Measurements from ENCODE around the gene D2HGDH. TPM values are rescaled to one million over a fixed set of nuclear protein-coding genes. Genes with fewer than 3 reads are reported as not detected.
A peak's percentile ranks its signal among the peaks of the same experiment; 100 is the strongest.

D2HGDH gene
- total RNA-seq, 1 experiment from 2014 or later, result 131 TPM

DNA sequence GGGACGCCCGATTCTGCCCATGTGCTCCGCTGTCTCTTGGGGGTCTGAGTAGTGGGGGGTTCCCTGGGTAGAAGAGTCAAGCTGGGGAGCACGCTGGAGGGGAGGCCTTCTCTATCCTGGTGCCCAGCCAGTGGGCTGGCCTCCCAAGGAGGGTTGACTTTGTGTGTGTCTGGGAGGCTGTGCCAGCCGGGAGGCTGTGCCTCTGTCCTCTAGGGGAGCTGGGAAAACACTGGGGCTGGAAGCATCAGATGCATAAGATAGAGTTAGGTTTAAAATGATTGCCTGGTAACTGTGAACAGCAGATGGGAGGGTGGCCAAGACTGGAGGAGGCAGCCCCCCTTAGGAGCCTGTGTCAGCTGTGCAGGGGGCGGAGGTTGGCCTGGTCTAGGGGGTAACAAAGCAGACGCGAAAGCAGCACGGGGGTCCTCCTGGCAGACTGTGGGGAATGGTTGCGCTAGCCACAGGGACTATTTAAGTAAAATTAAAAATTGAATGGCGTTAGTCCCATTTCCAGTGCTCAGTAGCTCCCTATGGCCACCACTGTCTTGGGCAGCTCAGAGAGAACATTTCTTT, 31.3 kb upstream of the D2HGDH start:
- peaks cover 20% of the 10 kb centered on the region for H3K36me3 ChIP-seq (ENCODE audit: low read depth)
- peaks cover 8% of the 10 kb centered on the region for H3K9me3 ChIP-seq (ENCODE audit: insufficient read depth, low read depth)
- H3K4me3 ChIP-seq, result peak overlapping the region; percentile 99
- H3F3A ChIP-seq (ENCODE audit: insufficient read depth, low read depth), result peaks cover 31% of the 10 kb centered on the region
- peaks cover 15% of the 10 kb centered on the region for H4K20me1 ChIP-seq (ENCODE audit: insufficient read depth)
- peak overlapping the region; percentile 56 for H2AFZ ChIP-seq
- H3K27ac ChIP-seq, result 0 out of 2 replicates have a peak overlapping the region, but pooled peaks have one; percentile 10
- POLR2A ChIA-PET (ENCODE audit: unreplicated experiment), result interaction anchor here (0.5 kb wide), 1 partner anchor 1269 kb away, joined by 4 read pairs; no protein-coding TSS in a partner anchor
- CTCF ChIA-PET, result interaction anchor here (0.7 kb wide), 1 partner anchor 61 kb away, joined by 3 read pairs; no protein-coding TSS in a partner anchor
- peaks cover 18% of the 10 kb centered on the region for H3K4me1 ChIP-seq (replicated peaks; ENCODE audit: insufficient read depth)
- no peak for DNase-seq
- H3K79me2 ChIP-seq (ENCODE audit: low read depth), result peaks cover 31% of the 10 kb centered on the region
- no peaks in the 10 kb centered on the region for H3K9me2 ChIP-seq (ENCODE audit: insufficient read depth)
- no peaks in the 10 kb centered on the region for H3K27me3 ChIP-seq (ENCODE audit: insufficient read depth, low read depth)
- intact Hi-C loops (cut with micrococcal nuclease; ENCODE audit: unreplicated experiment), result loop anchor here (10.0 kb wide), 2 partner anchors 158 to 348 kb away; partner anchors contain the start of gene FARP2
- peak overlapping the region; percentile 100 for H3K4me2 ChIP-seq
- no TSS peak for BruUV-seq (replicated peaks)
- TF ChIP-seq, protein P1, sequence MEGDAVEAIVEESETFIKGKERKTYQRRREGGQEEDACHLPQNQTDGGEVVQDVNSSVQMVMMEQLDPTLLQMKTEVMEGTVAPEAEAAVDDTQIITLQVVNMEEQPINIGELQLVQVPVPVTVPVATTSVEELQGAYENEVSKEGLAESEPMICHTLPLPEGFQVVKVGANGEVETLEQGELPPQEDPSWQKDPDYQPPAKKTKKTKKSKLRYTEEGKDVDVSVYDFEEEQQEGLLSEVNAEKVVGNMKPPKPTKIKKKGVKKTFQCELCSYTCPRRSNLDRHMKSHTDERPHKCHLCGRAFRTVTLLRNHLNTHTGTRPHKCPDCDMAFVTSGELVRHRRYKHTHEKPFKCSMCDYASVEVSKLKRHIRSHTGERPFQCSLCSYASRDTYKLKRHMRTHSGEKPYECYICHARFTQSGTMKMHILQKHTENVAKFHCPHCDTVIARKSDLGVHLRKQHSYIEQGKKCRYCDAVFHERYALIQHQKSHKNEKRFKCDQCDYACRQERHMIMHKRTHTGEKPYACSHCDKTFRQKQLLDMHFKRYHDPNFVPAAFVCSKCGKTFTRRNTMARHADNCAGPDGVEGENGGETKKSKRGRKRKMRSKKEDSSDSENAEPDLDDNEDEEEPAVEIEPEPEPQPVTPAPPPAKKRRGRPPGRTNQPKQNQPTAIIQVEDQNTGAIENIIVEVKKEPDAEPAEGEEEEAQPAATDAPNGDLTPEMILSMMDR (conservative IDR thresholded peaks at IDR 0.05), result no peak
- no peak for TF ChIP-seq EZH2 (IDR thresholded peaks at IDR 0.05; ENCODE audit: low read depth)

DNA sequence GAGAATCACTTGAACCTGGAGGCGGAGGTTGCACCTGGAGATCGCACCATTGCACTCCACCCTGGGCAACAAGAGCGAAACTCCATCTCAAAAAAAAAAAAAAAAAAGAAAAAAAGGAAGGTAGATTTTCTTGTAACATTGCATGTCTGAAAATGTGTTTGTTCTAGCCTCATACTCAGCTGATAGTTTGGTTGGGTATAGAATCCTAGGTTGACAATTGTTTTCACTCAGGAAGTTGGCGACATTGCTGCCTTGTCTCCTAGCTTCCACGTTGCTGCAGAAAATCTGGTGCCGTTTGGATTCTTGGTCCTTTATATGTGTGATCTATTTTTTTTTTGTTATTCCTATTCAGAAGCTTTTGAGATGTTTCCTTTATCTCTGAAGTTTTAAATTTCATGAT, 27.9 kb upstream of the D2HGDH start:
- H4K20me1 ChIP-seq (ENCODE audit: insufficient read depth), result peaks cover 19% of the 10 kb centered on the region
- peaks cover 26% of the 10 kb centered on the region for H3K36me3 ChIP-seq (ENCODE audit: low read depth)
- H3K4me2 ChIP-seq, result no peak overlapping the region
- H3K27me3 ChIP-seq (ENCODE audit: insufficient read depth, low read depth), result no peaks in the 10 kb centered on the region
- CTCF ChIA-PET, result no interaction called here
- H3K4me1 ChIP-seq (replicated peaks; ENCODE audit: insufficient read depth), result peaks cover 9% of the 10 kb centered on the region
- no peak overlapping the region for H3K27ac ChIP-seq
- H3K9me2 ChIP-seq (ENCODE audit: insufficient read depth), result no peaks in the 10 kb centered on the region
- no peak overlapping the region for H3K4me3 ChIP-seq
- peaks cover 25% of the 10 kb centered on the region for H3K79me2 ChIP-seq (ENCODE audit: low read depth)
- no TSS peak for BruUV-seq (replicated peaks)
- peaks cover 8% of the 10 kb centered on the region for H3K9me3 ChIP-seq (ENCODE audit: insufficient read depth, low read depth)
- peaks cover under 1% of the 10 kb centered on the region; the same call in 1 of the 2 replicates for H3F3A ChIP-seq (ENCODE audit: insufficient read depth, low read depth)
- TF ChIP-seq, protein P1 (conservative IDR thresholded peaks at IDR 0.05), result no peak
- no peak for TF ChIP-seq EZH2 (IDR thresholded peaks at IDR 0.05; ENCODE audit: low read depth)
- intact Hi-C loops (cut with micrococcal nuclease; ENCODE audit: unreplicated experiment), result loop anchor here (10.0 kb wide), 2 partner anchors 162 to 352 kb away; partner anchors contain the start of gene FARP2
- POLR2A ChIA-PET (ENCODE audit: unreplicated experiment), result interaction anchor here (0.6 kb wide), 1 partner anchor 14 kb away, joined by 21 read pairs; no protein-coding TSS in a partner anchor
- DNase-seq, result no peak
- no peak overlapping the region for H2AFZ ChIP-seq

DNA sequence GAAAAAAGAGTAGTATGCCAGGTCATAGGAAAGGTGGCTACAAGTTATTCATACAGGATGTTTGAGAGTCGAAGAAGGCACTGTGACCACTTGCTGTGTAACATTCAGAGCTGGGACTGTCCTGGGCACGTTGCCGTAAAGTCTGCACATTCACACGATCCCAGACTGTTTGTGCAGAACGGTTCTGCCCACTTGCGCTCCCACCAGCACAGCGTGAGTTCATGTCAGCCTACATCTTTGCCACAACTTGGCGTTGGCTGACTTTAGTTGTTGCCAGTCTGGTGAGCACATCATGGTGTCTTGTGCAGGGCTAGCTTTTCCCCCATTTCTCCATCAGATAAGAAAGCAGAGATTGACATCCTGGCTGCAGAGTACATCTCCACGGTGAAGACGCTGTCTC, 25.6 kb upstream of the D2HGDH start:
- Histone ChIP-seq H3K4me2 (no peak overlapping the region), H3K4me3 (no peak overlapping the region), H3K27me3 (ENCODE audit: insufficient read depth, low read depth) (no peaks in the 10 kb centered on the region), H3K4me1 (replicated peaks; ENCODE audit: insufficient read depth) (no peaks in the 10 kb centered on the region), H3K9me3 (ENCODE audit: insufficient read depth, low read depth) (peaks cover 8% of the 10 kb centered on the region), H3K79me2 (ENCODE audit: low read depth) (peaks cover 12% of the 10 kb centered on the region), H3F3A (ENCODE audit: insufficient read depth, low read depth) (no peaks in the 10 kb centered on the region), H2AFZ (no peak overlapping the region), H3K36me3 (ENCODE audit: low read depth) (peaks cover 39% of the 10 kb centered on the region), H4K20me1 (ENCODE audit: insufficient read depth) (peaks cover 8% of the 10 kb centered on the region; the same call in 1 of the 2 replicates), H3K9me2 (ENCODE audit: insufficient read depth) (no peaks in the 10 kb centered on the region), H3K27ac (no peak overlapping the region)
- DNase-seq, result no peak
- no TSS peak for BruUV-seq (replicated peaks)
- CTCF ChIA-PET, result no interaction called here
- POLR2A ChIA-PET (ENCODE audit: unreplicated experiment), result no interaction called here
- intact Hi-C loops (cut with micrococcal nuclease; ENCODE audit: unreplicated experiment), result loop anchor here (10.0 kb wide), 2 partner anchors 164 to 354 kb away; partner anchors contain the start of gene FARP2
- TF ChIP-seq, protein P1 (conservative IDR thresholded peaks at IDR 0.05), result no peak
- TF ChIP-seq EZH2 (IDR thresholded peaks at IDR 0.05; ENCODE audit: low read depth), result no peak
